Breast epithelium (tissue), 4 donors: ENCODE results near the gene SLC28A1. TPM values are rescaled to one million over a fixed set of nuclear protein-coding genes. Genes with fewer than 3 reads are reported as not detected.

Experiments used
- DNase-seq, 2 donors: peaks; one replicate each; pipeline ENCODE4 v3.0.0-alpha.2; 2019; ENCODE audit warnings: low spot score in 2 of 2
- H3K27ac ChIP-seq, 2 donors: fragments of 200-600 bp; sonication (generic) in 1 of 2; one replicate each; pipeline ENCODE4 v1.5.1; 2016 to 2019; ENCODE audit warnings: mild to moderate bottlenecking in 1 of 2
- H3K27me3 ChIP-seq, 2 donors: fragments of 200-600 bp; sonication (generic) in 1 of 2; one replicate each; pipeline versions ENCODE4 v1.5.1 to v1.6.0; 2017 to 2019; ENCODE audit warnings: control low read depth in 1 of 2, mild to moderate bottlenecking in 1 of 2
- H3K36me3 ChIP-seq: fragments of 200-600 bp; one replicate; pipeline ENCODE4 v1.5.1; 2019
- H3K4me1 ChIP-seq, 2 donors: fragments of 200-600 bp; sonication (generic); one replicate each; pipeline ENCODE4 v1.5.1; 2016 to 2019; ENCODE audit warnings: control low read depth in 1 of 2
- H3K4me3 ChIP-seq, 3 donors: fragments of 200-600 bp; sonication (generic); 1 replicate in 2 of 3; 2 replicates in 1 of 3; pipeline ENCODE4 v1.5.1; 2016 to 2019; ENCODE audit warnings: mild to moderate bottlenecking in 3 of 3, moderate library complexity in 2 of 3
- H3K9me3 ChIP-seq, 2 donors: fragments of 200-600 bp; sonication (generic) in 1 of 2; one replicate each; pipeline ENCODE4 v1.5.1; 2016 to 2019; ENCODE audit warnings: control low read depth in 1 of 2
- CTCF ChIP-seq, 3 donors: fragments of 450-650 bp; IDR thresholded peaks; one replicate each; pipeline ENCODE4 v1.5.1; 2016 to 2017; ENCODE audit warnings: antibody characterized with exemption in 3 of 3, mild to moderate bottlenecking in 3 of 3, moderate library complexity in 3 of 3
- POLR2A ChIP-seq: fragments of 450-650 bp; IDR thresholded peaks from one replicate; pipeline ENCODE4 v1.6.1; 2016; ENCODE audit warnings: antibody characterized with exemption, mild to moderate bottlenecking, moderate library complexity
- POLR2AphosphoS5 ChIP-seq, 3 donors: sonication (generic); formaldehyde crosslinking; IDR thresholded peaks; one replicate each; pipeline ENCODE4 v1.6.1; 2017; ENCODE audit warnings: antibody characterized with exemption in 3 of 3
- intact Hi-C: fragments of 100-400 bp; cut with DNase I; formaldehyde crosslinking; loops from one replicate; pipeline ENCODE4 v1.15.1; 2023; ENCODE audit warnings: low total_unique reads
- total RNA-seq, 3 donors: library from RNA; depleted of rRNA; stranded (reverse); fragments of >200 nt; gene quantifications; one replicate each; pipeline ENCODE4 v1.1.0, GENCODE V29; 2016

Gene SLC28A1
- total RNA-seq, 3 donors from 2014 or later: 0.59 TPM; not detected in 2

- no peak for DNase-seq
- no peaks in the 10 kb centered on the region for H3K9me3 ChIP-seq
- no peaks in the 10 kb centered on the region for H3K36me3 ChIP-seq
- H3K4me3 ChIP-seq: no peak overlapping the region
- H3K4me1 ChIP-seq: no peaks in the 10 kb centered on the region
- no peaks in the 10 kb centered on the region for H3K27me3 ChIP-seq
- no peak for TF ChIP-seq POLR2A
- no peak for TF ChIP-seq POLR2AphosphoS5 (IDR thresholded peaks at IDR 0.05)
- TF ChIP-seq CTCF (IDR thresholded peaks at IDR 0.05): no peak
- no peak overlapping the region for H3K27ac ChIP-seq
- intact Hi-C loops: no loop called here
These were observed 38.2 kb upstream of the SLC28A1 start for GRCh38 chr15:84846269-84846668.

GRCh38 chr15:84847382-84847781 is 37.1 kb upstream of the SLC28A1 start:
- DNase-seq: no peak
- TF ChIP-seq POLR2AphosphoS5 (IDR thresholded peaks at IDR 0.05): no peak
- TF ChIP-seq CTCF (IDR thresholded peaks at IDR 0.05): no peak
- TF ChIP-seq POLR2A: no peak
- Histone ChIP-seq H3K4me3 (no peak overlapping the region), H3K27ac (no peak overlapping the region), H3K4me1 (no peaks in the 10 kb centered on the region), H3K9me3 (no peaks in the 10 kb centered on the region), H3K27me3 (no peaks in the 10 kb centered on the region), H3K36me3 (no peaks in the 10 kb centered on the region)
- intact Hi-C loops: no loop called here

GRCh38 chr15:84852212-84852611 is 32.2 kb upstream of the SLC28A1 start:
- no peak for DNase-seq
- Histone ChIP-seq H3K27me3 (no peaks in the 10 kb centered on the region), H3K4me3 (no peak overlapping the region), H3K36me3 (no peaks in the 10 kb centered on the region), H3K27ac (no peak overlapping the region), H3K9me3 (no peaks in the 10 kb centered on the region), H3K4me1 (no peaks in the 10 kb centered on the region)
- intact Hi-C loops: no loop called here
- TF ChIP-seq POLR2AphosphoS5 (IDR thresholded peaks at IDR 0.05): no peak
- no peak for TF ChIP-seq CTCF (IDR thresholded peaks at IDR 0.05)
- no peak for TF ChIP-seq POLR2A

GRCh38 chr15:84855136-84855535 is 29.3 kb upstream of the SLC28A1 start:
- Histone ChIP-seq H3K4me1 (peaks cover 0 to 13% of the 10 kb centered on the region in 2 donors), H3K27ac (peak overlapping the region in 1 of 2 donors; percentile 30), H3K27me3 (no peaks in the 10 kb centered on the region), H3K4me3 (no peak overlapping the region), H3K9me3 (no peaks in the 10 kb centered on the region), H3K36me3 (no peaks in the 10 kb centered on the region)
- no peak for DNase-seq
- intact Hi-C loops: no loop called here
- TF ChIP-seq CTCF (IDR thresholded peaks at IDR 0.05) (no peak), POLR2A (no peak), POLR2AphosphoS5 (IDR thresholded peaks at IDR 0.05) (no peak)

GRCh38 chr15:84855765-84856164 is 28.7 kb upstream of the SLC28A1 start:
- H3K27ac ChIP-seq: peak overlapping the region in 1 of 2 donors; percentile 30
- intact Hi-C loops: no loop called here
- H3K4me3 ChIP-seq: no peak overlapping the region
- no peaks in the 10 kb centered on the region for H3K36me3 ChIP-seq
- no peaks in the 10 kb centered on the region for H3K9me3 ChIP-seq
- DNase-seq: no peak
- no peaks in the 10 kb centered on the region for H3K27me3 ChIP-seq
- TF ChIP-seq POLR2AphosphoS5 (IDR thresholded peaks at IDR 0.05) (no peak), CTCF (IDR thresholded peaks at IDR 0.05) (no peak), POLR2A (no peak)
- H3K4me1 ChIP-seq: peaks cover 0 to 13% of the 10 kb centered on the region in 2 donors
